ENCODE results near the gene MVB12B.

Gene MVB12B

GRCh38 chr9:126507318-126508109 lies 180.9 kb downstream of the MVB12B start:
- TF ChIP-seq CTCF (IDR thresholded peaks at IDR 0.05; ENCODE audit: control insufficient read depth, insufficient read depth, low read depth, low read length, missing control alignments) = no peak
- H3K4me3 ChIP-seq (ENCODE audit: control insufficient read depth, low read depth, low read length) = no peak overlapping the region
- DNase-seq (ENCODE audit: low read depth) = no peak

DNA sequence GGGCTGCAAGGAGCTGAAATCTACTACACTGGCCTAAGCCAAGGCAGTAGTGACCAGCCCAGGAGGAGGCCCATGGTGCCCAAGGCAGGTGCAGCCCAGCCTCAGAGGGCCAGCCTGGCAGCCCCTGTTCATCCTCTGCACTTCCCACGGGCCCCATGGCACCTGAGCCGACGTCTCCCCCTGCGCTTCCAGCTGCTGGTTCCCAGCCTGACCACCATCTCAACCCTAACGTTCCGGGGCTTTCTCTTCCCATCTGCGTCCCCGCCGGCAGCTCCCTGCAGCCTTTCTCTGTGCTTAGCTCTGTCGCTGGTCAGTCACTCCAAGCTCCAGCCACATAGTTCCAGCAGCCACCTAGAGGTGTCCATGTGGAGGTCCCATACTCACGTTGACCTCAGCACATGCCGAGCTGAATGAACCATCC lies 181.6 kb downstream of the MVB12B start:
- TF ChIP-seq CTCF (IDR thresholded peaks at IDR 0.05; ENCODE audit: control insufficient read depth, insufficient read depth, low read depth, low read length, missing control alignments) = no peak
- DNase-seq (ENCODE audit: low read depth) = no peak
- no peak overlapping the region for H3K4me3 ChIP-seq (ENCODE audit: control insufficient read depth, low read depth, low read length)

DNA sequence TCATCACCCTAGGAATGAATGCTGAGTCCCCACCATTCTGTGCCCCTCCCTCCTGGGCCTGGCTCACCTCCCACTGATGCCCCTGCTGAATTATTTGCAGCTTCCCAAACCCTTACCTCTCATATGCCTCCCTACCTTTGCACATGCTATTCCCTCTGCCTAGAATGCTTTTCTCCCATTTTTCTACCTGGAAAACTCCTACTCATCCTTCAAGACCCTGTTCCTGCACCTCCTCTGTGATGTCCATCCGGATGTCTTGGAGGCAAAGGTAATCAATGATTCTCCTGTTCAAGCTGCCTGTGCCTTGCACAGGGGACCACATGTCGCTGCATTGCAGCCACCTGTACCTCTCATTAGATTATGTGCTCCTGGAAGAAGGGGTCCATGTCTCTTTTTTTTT lies 182.3 kb downstream of the MVB12B start:
- TF ChIP-seq CTCF (IDR thresholded peaks at IDR 0.05; ENCODE audit: control insufficient read depth, insufficient read depth, low read depth, low read length, missing control alignments) = no peak
- DNase-seq (ENCODE audit: low read depth) = no peak
- no peak overlapping the region for H3K4me3 ChIP-seq (ENCODE audit: control insufficient read depth, low read depth, low read length)

GRCh38 chr9:126509718-126510117 lies 183.1 kb downstream of the MVB12B start:
- DNase-seq (ENCODE audit: low read depth) = no peak
- H3K4me3 ChIP-seq (ENCODE audit: control insufficient read depth, low read depth, low read length) = no peak overlapping the region
- no peak for TF ChIP-seq CTCF (IDR thresholded peaks at IDR 0.05; ENCODE audit: control insufficient read depth, insufficient read depth, low read depth, low read length, missing control alignments)

GRCh38 chr9:126510564-126510963 lies 183.9 kb downstream of the MVB12B start:
- no peak for TF ChIP-seq CTCF (IDR thresholded peaks at IDR 0.05; ENCODE audit: control insufficient read depth, insufficient read depth, low read depth, low read length, missing control alignments)
- H3K4me3 ChIP-seq (ENCODE audit: control insufficient read depth, low read depth, low read length) = no peak overlapping the region
- DNase-seq (ENCODE audit: low read depth) = no peak

DNA sequence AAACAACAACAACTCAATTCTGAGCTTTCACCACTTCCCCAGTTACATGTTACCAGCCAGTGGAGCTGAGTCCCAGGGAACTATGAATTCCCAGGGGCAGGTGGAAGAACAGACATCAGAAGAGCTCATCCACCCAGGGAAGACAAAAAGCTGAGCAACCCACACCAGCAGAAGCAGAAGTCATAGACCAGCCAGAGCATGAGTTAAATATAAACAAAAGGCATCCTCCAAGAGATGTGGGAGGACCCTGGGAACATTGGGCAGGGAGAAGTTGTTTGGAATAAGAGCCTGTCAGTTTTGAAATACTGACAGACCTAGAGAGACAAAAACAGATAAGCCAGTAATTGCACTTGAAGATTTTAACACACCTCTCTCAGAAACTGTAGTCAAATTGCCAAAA lies 184.8 kb downstream of the MVB12B start:
- no peak overlapping the region for H3K4me3 ChIP-seq (ENCODE audit: control insufficient read depth, low read depth, low read length)
- TF ChIP-seq CTCF (IDR thresholded peaks at IDR 0.05; ENCODE audit: control insufficient read depth, insufficient read depth, low read depth, low read length, missing control alignments) = no peak
- no peak for DNase-seq (ENCODE audit: low read depth)

Data from AG09309 (cell line).